Breast epithelium (tissue), 3 donors: ENCODE results near the gene HNRNPL.

ENCODE experiments used
- CTCF ChIP-seq, 3 donors: fragments of 450-650 bp; IDR thresholded peaks; one replicate each; pipeline ENCODE4 v1.5.1; 2016 to 2017; ENCODE audit warnings: antibody characterized with exemption in 3 of 3, mild to moderate bottlenecking in 3 of 3, moderate library complexity in 3 of 3
- POLR2A ChIP-seq: fragments of 450-650 bp; IDR thresholded peaks from one replicate; pipeline ENCODE4 v1.6.1; 2016; ENCODE audit warnings: antibody characterized with exemption, mild to moderate bottlenecking, moderate library complexity
- POLR2AphosphoS5 ChIP-seq, 3 donors: sonication (generic); formaldehyde crosslinking; IDR thresholded peaks; one replicate each; pipeline ENCODE4 v1.6.1; 2017; ENCODE audit warnings: antibody characterized with exemption in 3 of 3

GRCh38 chr19:38809592-38810252 lies 40.1 kb downstream of the HNRNPL start:
- TF ChIP-seq CTCF (IDR thresholded peaks at IDR 0.05) (no peak), POLR2A (no peak), POLR2AphosphoS5 (IDR thresholded peaks at IDR 0.05) (no peak)
